ENCODE results near the gene FXYD7. TPM values are rescaled to one million over a fixed set of nuclear protein-coding genes. Genes with fewer than 3 reads are reported as not detected.

FXYD7 gene
- total RNA-seq, result 0.27 TPM in 1 of 2 replicates, not detected in the other
- polyA plus RNA-seq, result 0.22 and 0.46 TPM in 2 replicates

- TF ChIP-seq EZH2 (IDR thresholded peaks at IDR 0.05; ENCODE audit: borderline replicate concordance) (no peak), EZH2phosphoT487 (IDR thresholded peaks at IDR 0.05; ENCODE audit: low read depth, severe bottlenecking, unreplicated experiment) (no peak), CTCF (IDR thresholded peaks at IDR 0.05; ENCODE audit: poor library complexity) (no peak)
- H3K27me3 ChIP-seq, result peaks cover 27% of the 10 kb centered on the region
- peaks cover 30% of the 10 kb centered on the region for H3K4me1 ChIP-seq (ENCODE audit: insufficient read depth)
- no peaks in the 10 kb centered on the region for H3K9me2 ChIP-seq (replicated peaks; ENCODE audit: insufficient read depth)
- no peak for DNase-seq (ENCODE audit: low spot score)
- H2AFZ ChIP-seq, result no peak within 1 kb of the TSS
- H4K20me1 ChIP-seq (ENCODE audit: insufficient read depth, poor library complexity, severe bottlenecking), result no peaks in the 10 kb centered on the region
- H3K9me3 ChIP-seq (ENCODE audit: low read depth), result no peaks in the 10 kb centered on the region
- no peaks in the 10 kb centered on the region for H3K79me2 ChIP-seq
- peak within 1 kb of the TSS; percentile 78 for H3K4me2 ChIP-seq
- H3K4me3 ChIP-seq, result no peak within 1 kb of the TSS
- H3K36me3 ChIP-seq (replicated peaks; ENCODE audit: insufficient read depth, low read depth), result no peaks in the 10 kb centered on the region
- WGBS (ENCODE audit: low lambda C conversion rate, missing lambda C conversion rate), result 7% methylated on average over 6 of the region's 31 CpGs
- H3K27ac ChIP-seq, result no peak within 1 kb of the TSS
Observed at GRCh38 chr19:35143231-35143715, at the start of gene FXYD7. TSS of gene FXYD7 (plus strand) at chr19:35143255. CDS start at chr19:35143334, 79 bp downstream.

DNA sequence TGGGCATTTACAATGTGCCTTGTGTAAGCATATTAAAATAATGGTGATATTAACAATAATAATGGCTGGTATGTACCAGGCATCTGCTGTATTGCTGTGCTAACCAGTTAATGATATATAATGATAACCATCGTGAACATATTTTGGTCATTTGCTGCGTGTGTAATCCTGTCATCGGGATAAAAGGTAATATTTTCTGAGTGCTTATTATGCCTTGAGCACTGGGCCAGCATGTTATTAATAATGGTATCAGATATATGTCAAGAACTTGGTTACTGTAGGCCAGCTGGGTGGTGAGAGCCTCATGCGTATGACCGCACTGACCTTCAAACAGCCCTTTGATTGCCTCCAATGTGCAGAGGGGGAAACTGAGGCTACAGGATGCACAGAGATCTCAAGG is 49.6 kb upstream of the FXYD7 start:
- Histone ChIP-seq H3K27me3 (no peaks in the 10 kb centered on the region), H2AFZ (no peak overlapping the region), H3K4me3 (no peak overlapping the region), H3K36me3 (replicated peaks; ENCODE audit: insufficient read depth, low read depth) (no peaks in the 10 kb centered on the region), H3K9me2 (replicated peaks; ENCODE audit: insufficient read depth) (no peaks in the 10 kb centered on the region), H3K9me3 (ENCODE audit: low read depth) (no peaks in the 10 kb centered on the region), H3K79me2 (no peaks in the 10 kb centered on the region), H4K20me1 (ENCODE audit: insufficient read depth, poor library complexity, severe bottlenecking) (no peaks in the 10 kb centered on the region), H3K27ac (no peak overlapping the region), H3K4me1 (ENCODE audit: insufficient read depth) (peaks cover 10% of the 10 kb centered on the region), H3K4me2 (no peak overlapping the region)
- 95% methylated on average over 5 of the region's 5 CpGs for WGBS (ENCODE audit: low lambda C conversion rate, missing lambda C conversion rate)
- DNase-seq (ENCODE audit: low spot score), result no peak
- TF ChIP-seq CTCF (IDR thresholded peaks at IDR 0.05; ENCODE audit: poor library complexity) (no peak), EZH2 (IDR thresholded peaks at IDR 0.05; ENCODE audit: borderline replicate concordance) (no peak), EZH2phosphoT487 (IDR thresholded peaks at IDR 0.05; ENCODE audit: low read depth, severe bottlenecking, unreplicated experiment) (no peak)

GRCh38 chr19:35093941-35094647 is 49.0 kb upstream of the FXYD7 start:
- Histone ChIP-seq H3K79me2 (no peaks in the 10 kb centered on the region), H3K9me2 (replicated peaks; ENCODE audit: insufficient read depth) (no peaks in the 10 kb centered on the region), H3K4me2 (no peak overlapping the region), H3K36me3 (replicated peaks; ENCODE audit: insufficient read depth, low read depth) (no peaks in the 10 kb centered on the region), H3K9me3 (ENCODE audit: low read depth) (no peaks in the 10 kb centered on the region), H3K27ac (no peak overlapping the region), H4K20me1 (ENCODE audit: insufficient read depth, poor library complexity, severe bottlenecking) (no peaks in the 10 kb centered on the region), H3K27me3 (no peaks in the 10 kb centered on the region), H3K4me1 (ENCODE audit: insufficient read depth) (peaks cover 10% of the 10 kb centered on the region), H3K4me3 (no peak overlapping the region), H2AFZ (no peak overlapping the region)
- no peak for TF ChIP-seq CTCF (IDR thresholded peaks at IDR 0.05; ENCODE audit: poor library complexity)
- TF ChIP-seq EZH2phosphoT487 (IDR thresholded peaks at IDR 0.05; ENCODE audit: low read depth, severe bottlenecking, unreplicated experiment), result no peak
- no peak for TF ChIP-seq EZH2 (IDR thresholded peaks at IDR 0.05; ENCODE audit: borderline replicate concordance)
- WGBS (ENCODE audit: low lambda C conversion rate, missing lambda C conversion rate), result 98% methylated on average over 11 of the region's 11 CpGs
- no peak for DNase-seq (ENCODE audit: low spot score)
